OCI-LY7 (cell line): ENCODE data around the gene CTBP2. TPM values are rescaled to one million over a fixed set of nuclear protein-coding genes. Genes with fewer than 3 reads are reported as not detected.

ENCODE experiments used
- BruUV-seq: library from RNA; stranded (reverse); fragments of 400-500 nt; replicated peaks from 2 replicates; lab custom pipeline; 2021; lab: Mats Ljungman, UMichigan
- CTCF ChIA-PET: fragments of 300-600 bp; sonication (Branson Sonifier 250); formaldehyde crosslinking; loops from one replicate; lab custom pipeline; 2022; ENCODE audit warnings: antibody characterized with exemption; ENCODE audit not compliant: unreplicated experiment; lab: Charles Lee
- POLR2A ChIA-PET: fragments of 300-600 bp; sonication (Branson Sonifier 250); formaldehyde crosslinking; loops from one replicate; lab custom pipeline; 2022; ENCODE audit warnings: antibody characterized with exemption; lab: Charles Lee
- DNase-seq: peaks from one replicate; pipeline ENCODE4 v3.0.0-alpha.2; 2015; ENCODE audit warnings: low spot score
- H2AFZ ChIP-seq: fragments of 200-600 bp; sonication (generic), shearing (Covaris generic); 2 replicates; pipeline ENCODE4 v1.6.1; 2014; ENCODE audit warnings: mild to moderate bottlenecking, antibody characterized with exemption, low read length, moderate library complexity
- H3K27ac ChIP-seq: fragments of 200-600 bp; sonication (generic); 2 replicates; pipeline ENCODE4 v1.5.1; 2014; ENCODE audit warnings: mixed run types, low read depth, mild to moderate bottlenecking, moderate library complexity, low read length, inconsistent platforms; ENCODE audit not compliant: poor library complexity, severe bottlenecking
- H3K36me3 ChIP-seq: fragments of 200-600 bp; sonication (generic); 2 replicates; pipeline ENCODE4 v1.6.1; 2014; ENCODE audit warnings: mild to moderate bottlenecking, antibody characterized with exemption, low read length, moderate library complexity, mixed read lengths; ENCODE audit not compliant: insufficient read depth
- H3K4me1 ChIP-seq: fragments of 200-600 bp; sonication (generic); 2 replicates; pipeline ENCODE4 v1.5.1; 2014; ENCODE audit warnings: mild to moderate bottlenecking, low read length; ENCODE audit not compliant: insufficient read depth, poor library complexity, severe bottlenecking
- H3K4me2 ChIP-seq: fragments of 200-600 bp; sonication (generic); 2 replicates; pipeline ENCODE4 v1.6.1; 2014; ENCODE audit warnings: mild to moderate bottlenecking, low read length
- H3K4me3 ChIP-seq: fragments of 200-600 bp; sonication (generic); 2 replicates; pipeline ENCODE4 v1.5.1; 2014; ENCODE audit warnings: mild to moderate bottlenecking, low read depth, low read length; ENCODE audit not compliant: poor library complexity, severe bottlenecking
- H3K79me2 ChIP-seq: fragments of 200-600 bp; sonication (generic); 2 replicates; pipeline ENCODE4 v1.6.1; 2016; ENCODE audit warnings: low read depth, mild to moderate bottlenecking, low read length, moderate library complexity, mixed read lengths; ENCODE audit not compliant: insufficient read depth
- H3K9me2 ChIP-seq: fragments of 200-600 bp; sonication (generic); 2 replicates; pipeline ENCODE4 v1.6.1; 2016; ENCODE audit warnings: mild to moderate bottlenecking, low read length, mixed read lengths; ENCODE audit not compliant: insufficient read depth
- H3K9me3 ChIP-seq: fragments of 200-600 bp; sonication (generic); 2 replicates; pipeline ENCODE4 v1.6.1; 2014; ENCODE audit warnings: mild to moderate bottlenecking, mixed run types, low read length, mixed read lengths
- H4K20me1 ChIP-seq: fragments of 200-600 bp; sonication (generic); 2 replicates; pipeline ENCODE4 v1.6.1; 2014; ENCODE audit warnings: mild to moderate bottlenecking, antibody characterized with exemption, low read length, moderate library complexity, mixed read lengths; ENCODE audit not compliant: insufficient read depth
- EZH2phosphoT487 ChIP-seq: fragments of 200-600 bp; sonication (generic); IDR thresholded peaks from 2 replicates; pipeline ENCODE4 v1.6.1; 2018; ENCODE audit warnings: low read depth, borderline replicate concordance, mild to moderate bottlenecking, mixed run types, antibody characterized with exemption, low read length, moderate library complexity, mixed read lengths
- intact Hi-C: fragments of 100-400 bp; cut with micrococcal nuclease; formaldehyde crosslinking; loops from one replicate; pipeline ENCODE4 v1.10.0; 2022; ENCODE audit not compliant: unreplicated experiment
- total RNA-seq, 2 experiments: library from RNA; depleted of rRNA in 1 of 2; stranded (reverse); fragments of >200 nt in 1 of 2; shearing (Covaris generic) in 1 of 2; gene quantifications; 2 replicates each; pipeline ENCODE4 v1.2.3, GENCODE V29; 2014 to 2022
- TF ChIP-seq, protein P1 (sequence below): fragments of 200-600 bp; sonication (generic); conservative IDR thresholded peaks from 2 replicates; pipeline ENCODE4 v1.5.1; 2014; ENCODE audit warnings: mild to moderate bottlenecking, antibody characterized with exemption, low read length, moderate library complexity, mixed read lengths

The CTBP2 gene
- total RNA-seq, 2 experiments from 2014 or later = not detected

DNA sequence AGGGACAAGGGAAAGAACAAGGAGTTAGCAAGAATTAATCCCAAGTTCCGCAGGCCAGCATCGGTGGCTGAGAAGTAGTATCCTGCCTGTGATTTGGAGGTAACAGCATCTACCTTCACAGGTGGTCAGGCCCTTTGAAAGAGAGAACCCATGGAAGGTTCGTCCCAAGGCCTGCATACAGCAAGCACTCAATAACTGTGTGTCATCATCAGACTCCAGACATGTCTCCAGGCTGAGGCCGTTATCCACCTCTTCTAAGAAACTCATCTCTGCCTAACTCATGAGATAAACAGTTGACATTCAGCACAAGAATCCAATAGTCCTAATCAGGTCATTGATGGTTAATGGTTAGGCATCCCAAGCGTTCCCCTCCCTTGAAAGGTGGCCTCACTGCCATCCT, 45.0 kb downstream of the CTBP2 start:
- Histone ChIP-seq H3K9me3 (no peaks in the 10 kb centered on the region), H2AFZ (no peak overlapping the region), H3K4me3 (no peak overlapping the region), H3K27ac (no peak overlapping the region), H3K4me1 (no peaks in the 10 kb centered on the region), H3K4me2 (no peak overlapping the region), H4K20me1 (no peaks in the 10 kb centered on the region), H3K36me3 (no peaks in the 10 kb centered on the region), H3K9me2 (no peaks in the 10 kb centered on the region), H3K79me2 (no peaks in the 10 kb centered on the region)
- ChIA-PET POLR2A (no interaction called here), CTCF (no interaction called here)
- BruUV-seq = no TSS peak
- no peak for DNase-seq
- TF ChIP-seq EZH2phosphoT487 = no peak
- TF ChIP-seq, protein P1, sequence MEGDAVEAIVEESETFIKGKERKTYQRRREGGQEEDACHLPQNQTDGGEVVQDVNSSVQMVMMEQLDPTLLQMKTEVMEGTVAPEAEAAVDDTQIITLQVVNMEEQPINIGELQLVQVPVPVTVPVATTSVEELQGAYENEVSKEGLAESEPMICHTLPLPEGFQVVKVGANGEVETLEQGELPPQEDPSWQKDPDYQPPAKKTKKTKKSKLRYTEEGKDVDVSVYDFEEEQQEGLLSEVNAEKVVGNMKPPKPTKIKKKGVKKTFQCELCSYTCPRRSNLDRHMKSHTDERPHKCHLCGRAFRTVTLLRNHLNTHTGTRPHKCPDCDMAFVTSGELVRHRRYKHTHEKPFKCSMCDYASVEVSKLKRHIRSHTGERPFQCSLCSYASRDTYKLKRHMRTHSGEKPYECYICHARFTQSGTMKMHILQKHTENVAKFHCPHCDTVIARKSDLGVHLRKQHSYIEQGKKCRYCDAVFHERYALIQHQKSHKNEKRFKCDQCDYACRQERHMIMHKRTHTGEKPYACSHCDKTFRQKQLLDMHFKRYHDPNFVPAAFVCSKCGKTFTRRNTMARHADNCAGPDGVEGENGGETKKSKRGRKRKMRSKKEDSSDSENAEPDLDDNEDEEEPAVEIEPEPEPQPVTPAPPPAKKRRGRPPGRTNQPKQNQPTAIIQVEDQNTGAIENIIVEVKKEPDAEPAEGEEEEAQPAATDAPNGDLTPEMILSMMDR = no peak
- intact Hi-C loops = no loop called here

GRCh38 chr10:125114761-125115391, 45.5 kb downstream of the CTBP2 start:
- H4K20me1 ChIP-seq = no peaks in the 10 kb centered on the region
- POLR2A ChIA-PET = no interaction called here
- H3K79me2 ChIP-seq = no peaks in the 10 kb centered on the region
- CTCF ChIA-PET = no interaction called here
- H3K27ac ChIP-seq = no peak overlapping the region
- BruUV-seq = no TSS peak
- no peak overlapping the region for H2AFZ ChIP-seq
- no peak overlapping the region for H3K4me2 ChIP-seq
- no peaks in the 10 kb centered on the region for H3K36me3 ChIP-seq
- H3K4me1 ChIP-seq = no peaks in the 10 kb centered on the region
- intact Hi-C loops = no loop called here
- no peaks in the 10 kb centered on the region for H3K9me3 ChIP-seq
- no peak for DNase-seq
- H3K9me2 ChIP-seq = no peaks in the 10 kb centered on the region
- TF ChIP-seq, protein P1 = no peak
- no peak for TF ChIP-seq EZH2phosphoT487
- no peak overlapping the region for H3K4me3 ChIP-seq

- no peaks in the 10 kb centered on the region for H3K36me3 ChIP-seq
- intact Hi-C loops = no loop called here
- H3K9me2 ChIP-seq = no peaks in the 10 kb centered on the region
- BruUV-seq = no TSS peak
- no peak overlapping the region for H3K4me3 ChIP-seq
- H4K20me1 ChIP-seq = no peaks in the 10 kb centered on the region
- no peak overlapping the region for H2AFZ ChIP-seq
- no peaks in the 10 kb centered on the region for H3K79me2 ChIP-seq
- no peak overlapping the region for H3K27ac ChIP-seq
- no peak for DNase-seq
- no peak overlapping the region for H3K4me2 ChIP-seq
- ChIA-PET POLR2A (no interaction called here), CTCF (no interaction called here)
- TF ChIP-seq EZH2phosphoT487 = no peak
- TF ChIP-seq, protein P1 = no peak
- H3K9me3 ChIP-seq = no peaks in the 10 kb centered on the region
- no peaks in the 10 kb centered on the region for H3K4me1 ChIP-seq
These were observed 46.5 kb downstream of the CTBP2 start for GRCh38 chr10:125113691-125114371.
